HG03196 (cell line): ENCODE results near the gene SMIM38.

Experiments
- ATAC-seq: cut with Tn5 transposase; IDR thresholded peaks from one replicate; pipeline ENCODE4 v1.9.1; 2021; ENCODE audit not compliant: unreplicated experiment

The SMIM38 gene

GRCh38 chr11:69178819-69179482 is 23.2 kb downstream of the SMIM38 start:
- no peak for ATAC-seq

GRCh38 chr11:69180226-69180625 is 24.5 kb downstream of the SMIM38 start:
- no peak for ATAC-seq

- ATAC-seq, result no peak
Measured at GRCh38 chr11:69180726-69181125, 25.0 kb downstream of the SMIM38 start.

GRCh38 chr11:69183613-69184012 is 27.9 kb downstream of the SMIM38 start:
- no peak for ATAC-seq

GRCh38 chr11:69186316-69187260 is 30.9 kb downstream of the SMIM38 start:
- ATAC-seq, result no peak

GRCh38 chr11:69187540-69188065 is 31.9 kb downstream of the SMIM38 start:
- ATAC-seq, result no peak

- no peak for ATAC-seq
Measured at GRCh38 chr11:69189059-69189458, 33.3 kb downstream of the SMIM38 start.

- no peak for ATAC-seq
Measured at GRCh38 chr11:69190796-69191536, 35.2 kb downstream of the SMIM38 start.

- no peak for ATAC-seq
Measured at GRCh38 chr11:69192301-69192721, 36.6 kb downstream of the SMIM38 start.

GRCh38 chr11:69193151-69193550 is 37.4 kb downstream of the SMIM38 start:
- ATAC-seq, result no peak

GRCh38 chr11:69193629-69194028 is 37.9 kb downstream of the SMIM38 start:
- no peak for ATAC-seq

- no peak for ATAC-seq
Measured at GRCh38 chr11:69194396-69194795, 38.7 kb downstream of the SMIM38 start.

GRCh38 chr11:69194956-69195355 is 39.2 kb downstream of the SMIM38 start:
- ATAC-seq, result no peak

- no peak for ATAC-seq
Measured at GRCh38 chr11:69195824-69196782, 40.4 kb downstream of the SMIM38 start.

GRCh38 chr11:69196783-69197169 is 41.0 kb downstream of the SMIM38 start:
- no peak for ATAC-seq

- no peak for ATAC-seq
Measured at GRCh38 chr11:69198891-69199582, 43.3 kb downstream of the SMIM38 start.

GRCh38 chr11:69199583-69200315 is 44.0 kb downstream of the SMIM38 start:
- no peak for ATAC-seq

- no peak for ATAC-seq
Measured at GRCh38 chr11:69200331-69201065, 44.8 kb downstream of the SMIM38 start.
